ENCODE data around the gene DHRS1.

DHRS1 gene

DNA sequence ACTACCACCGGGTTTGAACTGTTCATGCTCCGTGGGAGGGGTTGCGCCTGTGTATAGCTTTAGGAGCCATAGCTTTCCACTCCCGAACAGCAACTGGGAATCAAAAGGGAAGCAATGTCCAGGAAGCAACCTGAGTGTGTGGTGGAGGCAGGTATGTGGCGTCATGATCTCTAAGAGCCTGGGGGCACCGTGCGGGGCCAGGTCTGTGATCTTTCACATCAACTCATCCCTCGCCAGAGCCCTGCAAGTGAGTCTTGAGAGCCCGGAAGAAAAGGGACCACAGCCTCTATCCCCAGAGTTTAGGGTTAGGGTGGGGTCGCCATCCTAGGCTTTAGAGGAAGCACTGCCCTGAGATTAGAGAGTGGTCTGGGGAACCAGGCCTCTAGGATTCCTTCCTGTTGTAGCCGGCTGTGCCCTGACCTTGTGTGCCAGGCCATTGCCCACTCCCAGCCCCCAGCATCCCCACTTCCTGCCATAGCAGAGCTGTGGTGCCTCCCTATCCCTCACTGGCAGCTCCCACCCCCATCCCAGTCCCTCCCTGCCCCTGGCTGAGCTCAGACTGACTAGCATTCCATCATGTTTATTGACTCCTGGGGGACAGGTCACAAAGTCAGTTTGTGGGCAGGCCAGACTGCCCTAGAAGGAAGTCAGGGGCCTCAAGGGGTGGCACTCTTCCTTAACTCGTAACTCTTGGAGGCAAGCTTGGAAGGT is 36.0 kb upstream of the DHRS1 start:
- ChIA-PET POLR2A (ENCODE audit: low non-redundant PET) (interaction anchor here (0.7 kb wide), 1 partner anchor 96 kb away, joined by 5 read pairs; no protein-coding TSS in a partner anchor), CTCF (interaction anchor here (5.3 kb wide), 1 partner anchor 96 kb away, joined by 94 read pairs; the partner anchor contains the start of genes CBLN3 and KHNYN)
- no peak overlapping the region for H3K27ac ChIP-seq
- DNase-seq (ENCODE audit: low spot score), result no peak
- TF ChIP-seq, protein P1, sequence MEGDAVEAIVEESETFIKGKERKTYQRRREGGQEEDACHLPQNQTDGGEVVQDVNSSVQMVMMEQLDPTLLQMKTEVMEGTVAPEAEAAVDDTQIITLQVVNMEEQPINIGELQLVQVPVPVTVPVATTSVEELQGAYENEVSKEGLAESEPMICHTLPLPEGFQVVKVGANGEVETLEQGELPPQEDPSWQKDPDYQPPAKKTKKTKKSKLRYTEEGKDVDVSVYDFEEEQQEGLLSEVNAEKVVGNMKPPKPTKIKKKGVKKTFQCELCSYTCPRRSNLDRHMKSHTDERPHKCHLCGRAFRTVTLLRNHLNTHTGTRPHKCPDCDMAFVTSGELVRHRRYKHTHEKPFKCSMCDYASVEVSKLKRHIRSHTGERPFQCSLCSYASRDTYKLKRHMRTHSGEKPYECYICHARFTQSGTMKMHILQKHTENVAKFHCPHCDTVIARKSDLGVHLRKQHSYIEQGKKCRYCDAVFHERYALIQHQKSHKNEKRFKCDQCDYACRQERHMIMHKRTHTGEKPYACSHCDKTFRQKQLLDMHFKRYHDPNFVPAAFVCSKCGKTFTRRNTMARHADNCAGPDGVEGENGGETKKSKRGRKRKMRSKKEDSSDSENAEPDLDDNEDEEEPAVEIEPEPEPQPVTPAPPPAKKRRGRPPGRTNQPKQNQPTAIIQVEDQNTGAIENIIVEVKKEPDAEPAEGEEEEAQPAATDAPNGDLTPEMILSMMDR (conservative IDR thresholded peaks at IDR 0.05; ENCODE audit: low read depth), result no peak

DNA sequence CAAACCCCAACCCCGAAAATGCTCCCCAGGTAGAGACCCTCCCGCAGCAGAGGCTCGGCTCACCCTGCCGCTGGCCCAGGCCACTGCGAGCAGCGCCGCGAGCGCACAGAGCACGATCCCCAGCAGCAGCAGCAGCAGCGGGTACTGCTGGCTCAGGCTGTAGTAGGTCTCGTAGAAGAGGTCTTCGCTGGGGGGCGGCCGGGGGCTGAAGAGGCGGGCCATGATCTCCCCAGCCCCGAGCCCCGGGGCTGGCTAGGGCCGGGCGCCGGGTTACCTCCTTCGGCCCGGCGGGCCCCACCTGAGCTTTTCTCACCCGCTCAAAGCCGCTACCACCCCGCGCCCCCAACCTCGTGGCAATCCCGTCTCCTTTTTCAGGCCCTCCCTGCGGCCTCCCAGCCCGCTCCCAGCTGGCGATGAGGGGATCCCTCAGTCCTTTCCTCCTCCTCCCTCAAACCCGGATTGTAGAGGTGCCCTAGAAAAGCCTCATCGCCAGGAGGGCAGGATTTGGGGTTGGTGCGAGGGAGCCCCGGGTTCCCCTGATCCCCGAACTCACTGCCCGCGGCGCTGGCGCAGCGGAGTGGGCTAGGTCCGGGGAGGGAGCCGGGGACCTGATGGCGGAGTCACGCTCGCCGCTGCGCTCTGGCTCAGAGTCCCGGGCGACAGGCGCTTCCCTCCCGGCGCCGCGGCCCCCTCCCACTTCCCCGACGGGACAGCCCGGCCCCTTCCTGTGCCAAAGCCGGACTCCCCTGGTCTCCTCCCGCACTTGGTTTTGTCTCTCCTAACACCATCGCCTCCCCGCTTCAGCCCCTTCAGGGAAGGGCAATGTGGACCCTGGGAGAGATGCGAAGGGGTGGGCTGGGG is 35.1 kb upstream of the DHRS1 start, which contains the start of gene ADCY4:
TSS of gene ADCY4 (minus strand) at position 641 of the 861 bp plus-strand sequence. CDS start at position 222, 419 bp downstream.
- H3K27ac ChIP-seq, result no peak within 1 kb of the TSS
- TF ChIP-seq, protein P1 (conservative IDR thresholded peaks at IDR 0.05; ENCODE audit: low read depth), result no peak
- ChIA-PET POLR2A (ENCODE audit: low non-redundant PET) (interaction anchor here (1.9 kb wide), 1 partner anchor 96 kb away, joined by 11 read pairs; the partner anchor contains the start of genes CBLN3 and KHNYN), CTCF (interaction anchor here (1.2 to 5.3 kb wide), 7 partner anchors 10 to 97 kb away, joined by 5 to 94 read pairs (median 8); partner anchors contain the start of genes CBLN3, CIDEB and KHNYN)
- DNase-seq (ENCODE audit: low spot score), result no peak

DNA sequence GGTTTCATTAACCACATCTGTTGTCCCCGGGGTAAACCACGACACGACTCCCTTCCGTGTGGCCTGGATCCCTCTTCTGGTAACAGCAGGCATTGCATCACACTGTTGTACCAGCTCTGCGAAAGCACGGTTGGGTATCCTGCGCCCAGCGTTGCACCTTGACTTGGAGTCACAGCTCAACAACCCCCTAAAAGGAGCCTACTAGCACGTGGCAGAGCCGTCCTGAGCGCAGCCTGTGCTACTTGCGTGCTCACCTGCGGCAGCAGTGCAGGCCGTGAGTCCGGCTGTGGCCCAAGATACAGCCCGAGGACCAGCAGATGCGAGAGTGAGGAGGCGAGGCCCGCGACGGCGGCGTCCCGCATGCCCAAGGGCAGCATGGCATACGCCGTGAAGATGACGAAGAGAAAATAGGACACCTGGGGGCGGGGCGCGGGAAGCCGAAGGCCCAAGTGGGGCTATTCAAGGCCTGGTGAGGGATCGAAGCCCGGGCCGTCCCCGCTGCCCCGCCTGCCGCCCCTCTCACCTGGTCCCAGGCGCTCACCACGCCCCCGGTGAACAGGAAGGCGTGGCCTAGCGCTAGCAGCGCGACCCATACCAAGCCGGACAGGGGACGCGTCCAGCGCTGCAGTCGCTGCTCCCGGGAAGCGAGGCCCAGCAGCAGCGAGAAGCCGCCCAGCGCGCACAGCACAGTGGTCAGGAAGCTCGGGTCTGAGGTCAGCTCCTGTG is 32.9 kb upstream of the DHRS1 start:
- TF ChIP-seq, protein P1 (conservative IDR thresholded peaks at IDR 0.05; ENCODE audit: low read depth), result peak; percentile 85
- CTCF ChIA-PET, result interaction anchor here (0.6 to 5.3 kb wide), 13 partner anchors 11 to 104 kb away, joined by 3 to 94 read pairs (median 4); partner anchors contain the start of genes CBLN3 and KHNYN
- POLR2A ChIA-PET (ENCODE audit: low non-redundant PET), result interaction anchor here (0.5 to 1.9 kb wide), 3 partner anchors 32 to 98 kb away, joined by 3 to 11 read pairs (median 7); partner anchors contain the start of genes CBLN3 and KHNYN
- peak; percentile 77 for DNase-seq (ENCODE audit: low spot score)
- H3K27ac ChIP-seq, result no peak overlapping the region

DNA sequence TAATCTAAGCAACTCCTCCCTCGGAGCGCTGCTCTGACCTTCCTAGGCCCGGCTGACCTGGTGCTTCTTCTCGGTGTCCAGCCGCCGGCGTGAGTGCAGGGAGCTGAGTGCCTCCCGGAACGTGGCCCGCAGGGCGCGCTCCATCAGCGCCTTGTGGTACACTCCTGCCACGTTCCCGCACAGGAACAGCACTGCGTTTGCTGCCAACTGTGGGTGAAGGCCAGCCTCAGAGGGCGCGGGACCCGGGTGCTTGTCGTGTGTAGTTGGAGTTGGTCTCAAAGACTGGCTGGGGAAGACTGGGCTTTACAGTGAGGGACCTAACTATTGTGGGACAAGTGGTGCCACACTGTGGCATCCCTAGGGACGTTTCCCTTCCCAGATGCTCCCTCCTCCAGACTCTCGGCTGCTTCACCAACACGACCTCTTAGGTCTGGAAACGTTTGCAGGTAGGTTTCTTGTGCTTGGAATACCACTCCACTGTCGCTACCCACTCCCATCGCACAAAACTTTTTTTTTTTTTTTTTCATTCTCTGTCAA is 32.2 kb upstream of the DHRS1 start:
- POLR2A ChIA-PET (ENCODE audit: low non-redundant PET), result interaction anchor here (0.5 to 0.7 kb wide), 2 partner anchors 31 to 87 kb away, joined by 3 to 7 read pairs; no protein-coding TSS in a partner anchor
- no peak for DNase-seq (ENCODE audit: low spot score)
- TF ChIP-seq, protein P1 (conservative IDR thresholded peaks at IDR 0.05; ENCODE audit: low read depth), result no peak
- no peak overlapping the region for H3K27ac ChIP-seq
- CTCF ChIA-PET, result interaction anchor here (0.6 to 5.3 kb wide), 6 partner anchors 10 to 105 kb away, joined by 3 to 94 read pairs (median 10); partner anchors contain the start of genes CBLN3 and KHNYN

DNA sequence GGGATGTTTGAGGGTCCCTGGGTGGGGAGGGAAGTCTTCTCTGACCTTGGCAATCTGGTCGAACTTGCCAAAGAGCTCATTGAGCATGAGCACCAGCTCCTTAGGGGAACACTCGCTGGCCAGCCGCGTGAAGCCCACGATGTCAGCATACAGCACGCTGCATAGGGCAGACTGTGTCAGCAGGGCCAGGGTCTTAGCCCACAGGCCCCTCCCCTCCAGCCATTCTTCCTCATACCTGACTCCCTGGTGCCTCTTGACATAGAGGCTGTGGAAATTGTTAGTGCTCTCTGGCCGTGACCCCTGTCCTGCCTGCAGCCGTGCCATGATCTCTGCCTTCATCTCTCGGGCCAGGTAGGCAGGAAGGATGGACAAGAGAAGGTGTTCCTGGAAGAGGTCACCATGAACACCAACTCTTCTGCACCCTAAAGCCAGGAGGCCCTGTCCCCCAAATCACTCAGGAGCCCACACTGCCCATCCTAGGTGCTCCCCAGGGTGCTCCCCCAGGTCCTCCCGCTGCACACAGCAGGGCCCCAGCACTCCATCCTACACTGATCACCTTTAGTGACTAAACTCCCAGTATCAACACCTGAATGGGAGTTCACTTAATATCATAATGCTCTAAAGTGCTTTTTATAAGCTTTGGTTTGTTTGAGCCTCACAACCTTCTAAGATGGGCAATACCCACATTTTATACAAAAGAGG is 31.5 kb upstream of the DHRS1 start:
- POLR2A ChIA-PET (ENCODE audit: low non-redundant PET), result no interaction called here
- CTCF ChIA-PET, result interaction anchor here (0.6 to 4.0 kb wide), 3 partner anchors 105 to 957 kb away, joined by 3 to 62 read pairs (median 3); no protein-coding TSS in a partner anchor
- no peak for DNase-seq (ENCODE audit: low spot score)
- H3K27ac ChIP-seq, result 0 out of 2 replicates have a peak overlapping the region, but pooled peaks have one; percentile 11
- TF ChIP-seq, protein P1 (conservative IDR thresholded peaks at IDR 0.05; ENCODE audit: low read depth), result no peak

All from RWPE1 (cell line).